HepG2 (cell line): ENCODE measurements around the gene SCIN. TPM values are rescaled to one million over a fixed set of nuclear protein-coding genes. Genes with fewer than 3 reads are reported as not detected.

Experiments
- ATAC-seq: fragments of 200-7000 bp; cut with Tn5 transposase; 3 replicates; pipeline ENCODE4 v1.9.1; 2020; ENCODE audit warnings: mild to moderate bottlenecking, moderate library complexity
- BruUV-seq: library from RNA; stranded (reverse); fragments of 400-500 nt; replicated peaks from 2 replicates; lab custom pipeline; 2021; lab: Mats Ljungman, UMichigan
- CTCF ChIA-PET: fragments of 300-600 bp; formaldehyde crosslinking; extraction: SDS; loops from one replicate; lab custom pipeline; 2021; ENCODE audit warnings: low total read pairs, inconsistent platforms, low intra/inter-chr PET ratio; lab: Yijun Ruan, JAX
- POLR2A ChIA-PET: fragments of 350-600 bp; sonication (Branson Sonifier 250); formaldehyde crosslinking; loops from one replicate; lab custom pipeline; 2020; ENCODE audit warnings: antibody characterized with exemption, inconsistent platforms; lab: Yijun Ruan, JAX
- DNase-seq: peaks from one replicate; pipeline ENCODE4 v3.0.0-alpha.2; 2015; ENCODE audit warnings: low spot score
- FAIRE-seq: peaks from 3 replicates; lab custom pipeline; 2011; peaks lifted over from hg19 to GRCh38; lab: Jason Lieb, UNC
- H2AFZ ChIP-seq: one replicate; pipeline ENCODE4 v1.6.1; 2011; ENCODE audit warnings: low read length, inconsistent platforms
- H3K27ac ChIP-seq: fragments of 300-600 bp; 3 replicates; pipeline ENCODE4 v1.8.0; 2011; ENCODE audit warnings: mixed run types, mild to moderate bottlenecking, mixed read lengths, low read length, inconsistent platforms; ENCODE audit not compliant: insufficient read depth; ENCODE audit errors: extremely low read length
- H3K27me3 ChIP-seq, 2 experiments: fragments of 200-600 bp in 1 of 2; 2 replicates in 1 of 2; 3 replicates in 1 of 2; pipeline versions ENCODE4 v1.6.0 to v1.8.0; 2011; ENCODE audit warnings: low read length in 2 of 2, mild to moderate bottlenecking in 2 of 2, moderate library complexity in 2 of 2, inconsistent platforms in 1 of 2; ENCODE audit not compliant: insufficient read depth in 2 of 2, control insufficient read depth in 1 of 2
- H3K36me3 ChIP-seq, 2 experiments: fragments of 200-600 bp in 1 of 2; replicated peaks in 1 of 2; 2 replicates in 1 of 2; 3 replicates in 1 of 2; pipeline versions ENCODE4 v1.5.1 to v1.8.0; 2011; ENCODE audit warnings: low read length in 2 of 2, inconsistent platforms in 1 of 2; ENCODE audit not compliant: insufficient read depth in 2 of 2, control insufficient read depth in 1 of 2
- H3K4me1 ChIP-seq: 2 replicates; pipeline ENCODE4 v1.5.1; 2012; ENCODE audit warnings: low read length, inconsistent platforms; ENCODE audit not compliant: insufficient read depth
- H3K4me2 ChIP-seq: 2 replicates; pipeline ENCODE4 v1.6.0; 2011; ENCODE audit warnings: low read depth, low read length, inconsistent platforms
- H3K4me3 ChIP-seq, 3 experiments: fragments of 200-600 bp in 1 of 3; sonication (generic), shearing (Covaris generic) in 1 of 3; replicated peaks in 1 of 3; 2 replicates each; pipeline ENCODE4 v1.5.1; 2011 to 2016; ENCODE audit warnings: low read length in 3 of 3, inconsistent platforms in 2 of 3, low read depth in 2 of 3, mild to moderate bottlenecking in 2 of 3, control low read depth in 1 of 3, mixed read lengths in 1 of 3; ENCODE audit not compliant: insufficient read depth in 1 of 3
- H3K79me2 ChIP-seq: one replicate; pipeline ENCODE4 v1.6.1; 2011; ENCODE audit warnings: low read length, inconsistent platforms; ENCODE audit not compliant: insufficient read depth
- H3K9ac ChIP-seq: 2 replicates; pipeline ENCODE4 v1.6.0; 2011; ENCODE audit warnings: mild to moderate bottlenecking, low read depth, low read length, inconsistent platforms; ENCODE audit not compliant: insufficient read depth
- H3K9me3 ChIP-seq: 2 replicates; pipeline ENCODE4 v1.5.1; 2012; ENCODE audit warnings: mild to moderate bottlenecking, low read length
- H4K20me1 ChIP-seq: 2 replicates; pipeline ENCODE4 v1.6.0; 2011; ENCODE audit warnings: inconsistent platforms, mild to moderate bottlenecking, low read length, moderate library complexity; ENCODE audit not compliant: insufficient read depth
- HMGA1 ChIP-seq: sonication (generic); formaldehyde crosslinking; conservative IDR thresholded peaks from 2 replicates; pipeline ENCODE4 v1.4.0; 2020; ENCODE audit warnings: missing genetic modification reagents
- MIER2 ChIP-seq: IDR thresholded peaks from 2 replicates; pipeline ENCODE4 v1.6.1; 2016; ENCODE audit warnings: missing biosample characterization, missing genetic modification reagents
- RARA ChIP-seq: IDR thresholded peaks from 2 replicates; pipeline ENCODE4 v1.6.1; 2016; ENCODE audit warnings: missing genetic modification reagents, missing compliant biosample characterization
- SAP130 ChIP-seq: IDR thresholded peaks from 2 replicates; pipeline ENCODE4 v1.6.1; 2016; ENCODE audit warnings: low read depth
- SMYD3 ChIP-seq: sonication (generic); formaldehyde crosslinking; IDR thresholded peaks from 2 replicates; pipeline ENCODE4 v1.8.1; 2023; ENCODE audit warnings: mild to moderate bottlenecking, missing genetic modification reagents
- TCF12 ChIP-seq, 2 experiments: fragments of 450-650 bp in 1 of 2; sonication (generic) in 1 of 2; formaldehyde crosslinking in 1 of 2; IDR thresholded peaks; 2 replicates each; pipeline versions ENCODE4 v1.6.1 to v1.8.0; 2017 to 2022; ENCODE audit warnings: antibody characterized with exemption in 1 of 2, mild to moderate bottlenecking in 1 of 2, missing genetic modification reagents in 1 of 2, moderate library complexity in 1 of 2
- ZFP90 ChIP-seq: sonication (generic); formaldehyde crosslinking; IDR thresholded peaks from 2 replicates; pipeline ENCODE4 v1.8.0; 2022; ENCODE audit warnings: missing genetic modification reagents, mild to moderate bottlenecking, inconsistent platforms, borderline replicate concordance
- ZNF24 ChIP-seq: fragments of 450-650 bp; IDR thresholded peaks from 2 replicates; pipeline ENCODE4 v1.6.1; 2017; ENCODE audit warnings: antibody characterized with exemption, mild to moderate bottlenecking
- ZNF766 ChIP-seq: sonication (generic); formaldehyde crosslinking; IDR thresholded peaks from 2 replicates; pipeline ENCODE4 v1.5.0; 2020; ENCODE audit warnings: missing genetic modification reagents, borderline replicate concordance
- ZNF788 ChIP-seq: sonication (generic); formaldehyde crosslinking; IDR thresholded peaks from 2 replicates; pipeline ENCODE4 v1.5.0; 2020; ENCODE audit warnings: mild to moderate bottlenecking, missing genetic modification reagents, borderline replicate concordance
- ZSCAN21 ChIP-seq: sonication (generic); formaldehyde crosslinking; IDR thresholded peaks from 2 replicates; pipeline ENCODE4 v1.8.0; 2022; ENCODE audit warnings: mild to moderate bottlenecking, missing genetic modification reagents, moderate library complexity, borderline replicate concordance
- WGBS: methylation state at CpG from one replicate; pipeline ENCODE4 v1.1.6; 2017; ENCODE audit warnings: low lambda C conversion rate; 5-methylcytosine and 5-hydroxymethylcytosine counted together
- in situ Hi-C: cut with HindIII; loops from 2 replicates; pipeline ENCODE4 v1.10.0; 2017; ENCODE audit warnings: low pct_unique_long_range_greater_than_20kb; ENCODE audit not compliant: extremely low pct_ligation_motif_present
- intact Hi-C: fragments of 100-400 bp; cut with micrococcal nuclease; formaldehyde crosslinking; loops from one replicate; pipeline ENCODE4 v1.10.0; 2022; ENCODE audit not compliant: unreplicated experiment
- polyA plus RNA-seq, 8 experiments: library from polyadenylated mRNA; depleted of rRNA in 3 of 8; stranded (reverse) in 7 of 8; unstranded in 1 of 8; fragments of >200 nt; fragmentation: Illumina TruSeq in 4 of 8; extraction: Trizol in 4 of 8; gene quantifications; 2 replicates each; pipeline versions ENCODE4 v1.2.1 to v1.2.3, GENCODE V29; 2011 to 2016; ENCODE audit warnings: low read depth in 4 of 8, missing spikeins in 1 of 8, mixed read lengths in 1 of 8; ENCODE audit not compliant: insufficient read depth in 1 of 8
- total RNA-seq, 5 experiments: library from RNA; depleted of rRNA; stranded (reverse); fragments of >200 nt; fragmentation: Illumina TruSeq; extraction: Trizol; gene quantifications; 2 replicates each; pipeline ENCODE4 v1.2.3, GENCODE V29; 2016; ENCODE audit warnings: low read depth in 1 of 5
- TF ChIP-seq, protein P1 (sequence below): fragments of 450-650 bp; IDR thresholded peaks from 2 replicates; pipeline ENCODE4 v1.6.1; 2017

The SCIN gene
- total and polyA plus RNA-seq, 2 of the 13 experiments (the other 11 are each of a cell fraction or from before 2014, with no cell fraction given), result not detected

DNA sequence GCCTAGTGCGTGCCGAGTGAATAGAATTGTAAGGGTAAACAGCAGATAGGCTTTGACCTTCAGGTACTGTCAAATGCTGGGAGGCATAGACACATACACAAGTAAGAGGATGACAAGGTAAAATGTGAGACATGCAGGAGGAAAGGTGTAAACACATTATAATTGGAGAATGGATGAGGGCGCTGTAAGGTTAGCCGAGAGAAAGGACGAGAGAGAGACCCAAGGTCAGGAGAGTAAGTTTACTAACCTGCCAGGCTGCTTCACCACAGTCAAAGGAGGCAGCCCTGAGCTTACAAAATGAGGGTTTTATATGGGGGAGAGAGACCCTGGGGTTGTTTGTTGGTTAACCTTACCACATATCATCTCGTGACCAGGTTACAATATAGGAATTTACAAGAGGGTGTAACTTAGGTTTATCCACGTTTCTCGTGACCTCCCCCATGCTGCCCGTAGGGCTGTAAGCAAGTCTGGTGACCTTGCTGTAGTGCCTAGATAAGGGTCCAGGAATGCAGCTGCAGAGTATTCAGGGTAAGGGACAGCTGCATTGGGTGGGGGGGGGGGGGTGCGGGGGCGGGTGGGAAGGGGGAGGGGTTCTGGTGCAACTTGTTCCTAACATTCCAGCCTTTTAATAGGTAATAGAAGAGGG is 17.9 kb downstream of the SCIN start:
- DNase-seq, result no peak
- no peak for FAIRE-seq
- POLR2A ChIA-PET, result no interaction called here
- TF ChIP-seq RARA (CRISPR knock-in tag) (no peak), MIER2 (CRISPR knock-in tag) (no peak), SMYD3 (no peak), ZFP90 (CRISPR knock-in tag) (no peak), ZNF24 (no peak), HMGA1 (no peak), SAP130 (CRISPR knock-in tag) (no peak), TCF12 (IDR thresholded peaks at IDR 0.05) (no peak), TCF12 (CRISPR knock-in tag; IDR thresholded peaks at IDR 0.05) (no peak), ZNF766 (no peak), ZNF788 (CRISPR knock-in tag) (no peak), ZSCAN21 (no peak)
- TF ChIP-seq, protein P1, sequence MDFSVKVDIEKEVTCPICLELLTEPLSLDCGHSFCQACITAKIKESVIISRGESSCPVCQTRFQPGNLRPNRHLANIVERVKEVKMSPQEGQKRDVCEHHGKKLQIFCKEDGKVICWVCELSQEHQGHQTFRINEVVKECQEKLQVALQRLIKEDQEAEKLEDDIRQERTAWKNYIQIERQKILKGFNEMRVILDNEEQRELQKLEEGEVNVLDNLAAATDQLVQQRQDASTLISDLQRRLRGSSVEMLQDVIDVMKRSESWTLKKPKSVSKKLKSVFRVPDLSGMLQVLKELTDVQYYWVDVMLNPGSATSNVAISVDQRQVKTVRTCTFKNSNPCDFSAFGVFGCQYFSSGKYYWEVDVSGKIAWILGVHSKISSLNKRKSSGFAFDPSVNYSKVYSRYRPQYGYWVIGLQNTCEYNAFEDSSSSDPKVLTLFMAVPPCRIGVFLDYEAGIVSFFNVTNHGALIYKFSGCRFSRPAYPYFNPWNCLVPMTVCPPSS, result no peak
- TF ChIP-seq, all 625 proteins: peak for 0
- Histone ChIP-seq H3K79me2 (no peaks in the 10 kb centered on the region), H3K9me3 (no peaks in the 10 kb centered on the region), H3K27me3 (peaks cover 1 to 8% of the 10 kb centered on the region in 2 experiments; a peak in 1 of 5 replicates), H2AFZ (no peak overlapping the region), H3K4me3 (no peak overlapping the region), H3K4me1 (no peaks in the 10 kb centered on the region), H3K4me2 (no peak overlapping the region), H4K20me1 (no peaks in the 10 kb centered on the region), H3K36me3 (no peaks in the 10 kb centered on the region), H3K9ac (no peak overlapping the region), H3K27ac (no peak overlapping the region)
- BruUV-seq, result no TSS peak
- in situ Hi-C loops (no loop called here), intact Hi-C loops (no loop called here)
- CTCF ChIA-PET, result no interaction called here
- WGBS, result 62% methylated on average over 9 of the region's 11 CpGs
- ATAC-seq, result no peak
